SKM-1 (cell line): ENCODE results near the gene DACH2.

Experiments used
- DNase-seq: peaks from one replicate; lab custom pipeline; 2025; ENCODE audit not compliant: unreplicated experiment; lab: John Stamatoyannopoulos, UW

Gene DACH2

GRCh38 chrX:86747091-86747490, 598.8 kb downstream of the DACH2 start:
- no peak for DNase-seq

- DNase-seq, result no peak
Observed at GRCh38 chrX:86805241-86805640, 657.0 kb downstream of the DACH2 start.

GRCh38 chrX:86806786-86807185, 658.5 kb downstream of the DACH2 start:
- no peak for DNase-seq

GRCh38 chrX:86809651-86810050, 661.4 kb downstream of the DACH2 start:
- no peak for DNase-seq

GRCh38 chrX:86829786-86830185, 681.5 kb downstream of the DACH2 start:
- DNase-seq, result no peak

GRCh38 chrX:86830685-86831084, 682.4 kb downstream of the DACH2 start:
- no peak for DNase-seq

GRCh38 chrX:86845101-86845500, 696.9 kb downstream of the DACH2 start:
- no peak for DNase-seq
